Adipocyte (in vitro differentiated cells): Measurements from ENCODE around the gene FILIP1L.

Source experiments
- DNase-seq: peaks from one replicate; pipeline ENCODE4 v3.0.0-alpha.2; 2015; ENCODE audit warnings: low read depth
- H3K27me3 ChIP-seq: replicated peaks from 2 replicates; pipeline ENCODE4 v1.7.0; 2013; ENCODE audit warnings: mild to moderate bottlenecking, low read length, moderate library complexity; ENCODE audit not compliant: control insufficient read depth, insufficient read depth
- H3K36me3 ChIP-seq: 2 replicates; pipeline ENCODE4 v1.7.0; 2013; ENCODE audit warnings: low read length, mild to moderate bottlenecking, moderate library complexity; ENCODE audit not compliant: control insufficient read depth, insufficient read depth, severe bottlenecking
- H3K4me1 ChIP-seq: 2 replicates; pipeline ENCODE4 v1.7.0; 2013; ENCODE audit warnings: mild to moderate bottlenecking, low read length, moderate library complexity; ENCODE audit not compliant: control insufficient read depth, insufficient read depth
- H3K4me3 ChIP-seq: 2 replicates; pipeline ENCODE4 v1.7.0; 2013; ENCODE audit warnings: mild to moderate bottlenecking, low read length, moderate library complexity
- H3K9ac ChIP-seq: 2 replicates; pipeline ENCODE4 v1.7.0; 2013; ENCODE audit warnings: mild to moderate bottlenecking, low read length, moderate library complexity
- H3K9me3 ChIP-seq: 2 replicates; pipeline ENCODE4 v1.7.0; 2013; ENCODE audit warnings: mild to moderate bottlenecking, low read length, moderate library complexity; ENCODE audit not compliant: control insufficient read depth

FILIP1L gene

DNA sequence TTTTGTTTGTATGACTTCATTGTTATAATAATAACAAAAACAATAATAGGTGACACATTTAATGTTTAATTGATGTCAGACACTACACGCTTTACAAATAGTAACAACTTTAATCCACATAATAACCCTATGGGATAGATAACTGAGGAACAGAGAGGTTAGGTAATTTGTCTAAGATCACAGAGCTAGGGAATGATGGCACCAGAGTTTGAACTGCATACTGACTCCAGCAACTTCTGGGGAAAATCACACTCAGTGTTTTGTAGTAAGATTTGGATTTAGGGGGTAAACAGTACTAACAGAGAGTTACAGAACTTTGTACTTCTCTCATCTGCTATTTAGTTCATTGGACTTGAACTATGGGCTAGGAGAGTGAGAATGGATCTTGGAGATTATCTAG lies 230.6 kb downstream of the FILIP1L start:
- DNase-seq: no peak
- H3K9ac ChIP-seq: no peak overlapping the region
- no peaks in the 10 kb centered on the region for H3K36me3 ChIP-seq
- H3K9me3 ChIP-seq: no peaks in the 10 kb centered on the region
- H3K4me1 ChIP-seq: peaks cover 12% of the 10 kb centered on the region
- no peak overlapping the region for H3K4me3 ChIP-seq
- no peaks in the 10 kb centered on the region for H3K27me3 ChIP-seq

- H3K4me1 ChIP-seq: peaks cover 15% of the 10 kb centered on the region
- no peak overlapping the region for H3K4me3 ChIP-seq
- no peaks in the 10 kb centered on the region for H3K27me3 ChIP-seq
- H3K36me3 ChIP-seq: no peaks in the 10 kb centered on the region
- H3K9me3 ChIP-seq: no peaks in the 10 kb centered on the region
- H3K9ac ChIP-seq: no peak overlapping the region
- DNase-seq: no peak
These were observed 231.2 kb downstream of the FILIP1L start for GRCh38 chr3:99883138-99883461.

DNA sequence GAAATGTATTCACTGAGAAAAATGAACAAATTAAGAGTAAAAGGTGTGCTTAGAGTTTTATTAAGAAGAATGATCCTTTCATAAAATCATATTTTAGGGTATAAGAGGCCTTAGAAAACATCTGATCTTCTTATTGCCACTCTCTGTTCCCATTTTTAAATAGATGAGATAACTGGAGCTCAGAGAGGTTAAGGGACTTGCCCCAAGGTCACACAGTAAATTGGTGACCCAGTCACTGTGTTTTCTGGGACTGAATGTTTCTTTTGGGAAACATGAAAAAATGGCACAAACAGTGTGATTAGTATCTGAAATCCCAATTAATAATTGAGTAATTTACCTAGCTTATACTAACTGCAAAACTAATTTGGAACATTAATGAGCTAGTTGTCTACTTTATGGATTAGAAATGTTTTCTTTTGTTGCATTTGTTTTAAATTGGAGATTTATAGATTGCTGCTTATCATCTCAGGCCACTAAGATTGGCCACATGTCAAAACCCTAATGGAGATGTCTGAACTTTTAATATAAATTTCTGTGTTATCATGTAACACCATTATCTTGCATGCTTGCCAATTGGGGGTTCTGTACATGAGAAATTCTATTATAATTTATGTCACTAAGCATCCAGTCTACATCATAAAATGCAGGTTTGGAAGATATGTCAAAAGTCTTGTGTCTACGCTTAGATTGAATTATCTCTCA lies 231.7 kb downstream of the FILIP1L start:
- no peaks in the 10 kb centered on the region for H3K27me3 ChIP-seq
- DNase-seq: no peak
- no peaks in the 10 kb centered on the region for H3K9me3 ChIP-seq
- no peaks in the 10 kb centered on the region for H3K36me3 ChIP-seq
- H3K4me1 ChIP-seq: peaks cover 21% of the 10 kb centered on the region
- no peak overlapping the region for H3K9ac ChIP-seq
- H3K4me3 ChIP-seq: no peak overlapping the region

DNA sequence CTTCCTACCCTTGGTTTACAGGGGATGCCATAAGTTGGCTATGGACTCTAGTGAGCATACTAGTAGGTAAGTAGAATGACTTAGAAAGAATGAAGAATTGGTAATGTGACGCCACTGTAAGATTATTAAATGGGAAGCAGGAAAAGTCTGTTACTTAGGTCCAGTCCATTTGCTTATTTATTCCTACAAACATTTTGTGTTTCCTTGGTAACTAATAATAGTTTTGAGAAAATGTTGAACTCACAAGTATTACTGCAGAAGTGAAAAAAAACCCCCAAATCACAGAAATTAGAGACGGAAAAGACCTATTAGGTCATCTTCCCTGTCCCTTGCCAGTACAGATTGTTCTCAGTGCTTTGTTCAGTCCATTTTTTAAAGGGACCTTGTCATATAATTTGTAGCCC lies 233.2 kb downstream of the FILIP1L start:
- H3K4me3 ChIP-seq: peak overlapping the region; percentile 13
- no peaks in the 10 kb centered on the region for H3K9me3 ChIP-seq
- peak overlapping the region; percentile 10 for H3K9ac ChIP-seq
- H3K4me1 ChIP-seq: peaks cover 32% of the 10 kb centered on the region
- DNase-seq: no peak
- H3K36me3 ChIP-seq: no peaks in the 10 kb centered on the region
- H3K27me3 ChIP-seq: no peaks in the 10 kb centered on the region

DNA sequence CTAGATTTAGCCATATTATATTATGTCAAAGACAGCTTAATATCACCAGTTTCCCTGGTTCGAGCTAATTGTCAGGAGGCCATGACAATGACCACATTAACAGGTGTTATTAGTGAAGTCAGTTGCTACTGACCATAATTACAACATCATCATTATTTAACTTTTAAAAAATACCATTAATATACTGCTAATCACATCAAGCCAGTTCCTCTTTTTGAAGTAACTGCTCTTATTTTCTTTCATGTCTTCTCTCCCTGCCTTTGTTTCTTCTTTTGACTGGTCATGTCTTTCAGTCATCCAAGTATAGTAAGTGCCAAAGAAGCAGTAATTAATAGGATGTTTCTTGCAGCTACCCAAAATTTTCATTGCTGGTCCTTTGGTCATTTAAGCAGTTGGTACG lies 235.0 kb downstream of the FILIP1L start:
- no peaks in the 10 kb centered on the region for H3K36me3 ChIP-seq
- H3K9me3 ChIP-seq: no peaks in the 10 kb centered on the region
- DNase-seq: no peak
- H3K4me3 ChIP-seq: no peak overlapping the region
- no peaks in the 10 kb centered on the region for H3K27me3 ChIP-seq
- H3K9ac ChIP-seq: no peak overlapping the region
- H3K4me1 ChIP-seq: peaks cover 32% of the 10 kb centered on the region

GRCh38 chr3:99878005-99878404 lies 236.3 kb downstream of the FILIP1L start:
- Histone ChIP-seq H3K4me1 (peaks cover 38% of the 10 kb centered on the region), H3K36me3 (no peaks in the 10 kb centered on the region), H3K9ac (no peak overlapping the region), H3K27me3 (no peaks in the 10 kb centered on the region), H3K4me3 (no peak overlapping the region), H3K9me3 (no peaks in the 10 kb centered on the region)
- DNase-seq: peak; percentile 46

GRCh38 chr3:99877031-99877579 lies 237.2 kb downstream of the FILIP1L start:
- Histone ChIP-seq H3K4me1 (peaks cover 47% of the 10 kb centered on the region), H3K27me3 (no peaks in the 10 kb centered on the region), H3K9ac (peak overlapping the region; percentile 96), H3K36me3 (no peaks in the 10 kb centered on the region), H3K4me3 (peak overlapping the region; percentile 90), H3K9me3 (no peaks in the 10 kb centered on the region)
- DNase-seq: no peak

- DNase-seq: peak; percentile 94
- Histone ChIP-seq H3K9me3 (no peaks in the 10 kb centered on the region), H3K4me3 (peak overlapping the region; percentile 90), H3K36me3 (no peaks in the 10 kb centered on the region), H3K4me1 (peaks cover 49% of the 10 kb centered on the region), H3K9ac (peak overlapping the region; percentile 96), H3K27me3 (no peaks in the 10 kb centered on the region)
These were observed 238.1 kb downstream of the FILIP1L start for GRCh38 chr3:99875929-99876841.

GRCh38 chr3:99875581-99875928 lies 238.7 kb downstream of the FILIP1L start:
- peak overlapping the region; percentile 96 for H3K9ac ChIP-seq
- peak; percentile 83 for DNase-seq

DNA sequence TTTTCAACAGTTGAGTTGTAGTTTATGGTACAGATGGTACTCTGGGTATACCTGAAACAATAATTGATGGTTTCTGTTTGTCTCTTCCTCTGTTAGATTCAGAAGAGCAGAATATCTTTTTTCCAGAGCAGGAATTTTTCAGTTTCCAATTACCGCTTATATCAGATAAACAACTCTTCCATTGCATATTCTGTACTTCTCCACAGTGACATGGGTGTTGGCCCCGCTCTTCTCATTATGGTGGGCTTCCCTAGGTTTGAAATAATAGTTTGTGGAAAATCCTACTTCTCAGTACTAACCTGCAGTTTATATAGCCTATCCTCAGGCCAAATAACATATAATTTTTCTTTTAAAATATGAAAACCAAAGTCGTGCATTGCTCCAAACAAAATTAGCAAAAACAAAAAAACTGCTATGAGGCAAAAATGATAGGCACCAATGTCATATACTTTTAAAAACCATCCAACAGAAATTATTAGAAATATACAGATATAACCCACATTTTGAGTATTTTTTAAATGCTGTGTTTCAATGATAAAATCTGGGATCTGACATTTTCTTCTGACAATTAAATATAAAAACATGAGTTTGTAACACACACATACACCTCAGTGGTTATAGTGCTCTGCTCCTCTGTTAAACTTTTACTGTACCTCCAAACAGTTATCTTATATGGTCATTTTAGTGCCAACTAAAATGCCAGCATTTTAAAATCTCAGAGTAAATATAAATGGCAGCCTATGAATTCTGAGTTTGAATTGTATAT lies 239.9 kb downstream of the FILIP1L start:
- no peak for DNase-seq
- Histone ChIP-seq H3K36me3 (peaks cover 3% of the 10 kb centered on the region), H3K4me3 (peak overlapping the region; percentile 90), H3K4me1 (peaks cover 52% of the 10 kb centered on the region), H3K9me3 (no peaks in the 10 kb centered on the region), H3K9ac (peak overlapping the region; percentile 96), H3K27me3 (no peaks in the 10 kb centered on the region)

More at GRCh38 chr3:99875581-99875928, 238.7 kb downstream of the FILIP1L start:
- Histone ChIP-seq H3K27me3 (no peaks in the 10 kb centered on the region), H3K4me3 (peak overlapping the region; percentile 90), H3K4me1 (peaks cover 45% of the 10 kb centered on the region), H3K9me3 (no peaks in the 10 kb centered on the region), H3K36me3 (peaks cover 3% of the 10 kb centered on the region)
